Stimulated activated CD4-positive, alpha-beta T cell treated with anti-CD3 and anti-CD28 coated beads, Interleukin-12 subunit alpha, Interleukin-12 subunit beta, amount 100 ng/mL, for 24 hours (primary cell): Measurements from ENCODE around the gene FGF3.

Source experiments
- DNase-seq, 2 experiments: peaks; one replicate each; pipeline ENCODE4 v3.0.0-alpha.2; 2020; ENCODE audit warnings: low read depth in 2 of 2

Gene FGF3

GRCh38 chr11:69844396-69844795 is 25.2 kb upstream of the FGF3 start:
- no peak for DNase-seq

- DNase-seq, result no peak
Measured at GRCh38 chr11:69843529-69843921, 24.3 kb upstream of the FGF3 start.

- DNase-seq, result no peak
Measured at GRCh38 chr11:69842746-69843528, 23.7 kb upstream of the FGF3 start.

- DNase-seq, result peak in 1 of 2 experiments; percentile 9
Measured at GRCh38 chr11:69841859-69842698, 22.9 kb upstream of the FGF3 start.

- DNase-seq, result no peak
Measured at GRCh38 chr11:69841170-69841858, 22.1 kb upstream of the FGF3 start.

GRCh38 chr11:69840371-69841169 is 21.4 kb upstream of the FGF3 start:
- no peak for DNase-seq

GRCh38 chr11:69839516-69839915 is 20.3 kb upstream of the FGF3 start:
- no peak for DNase-seq

- DNase-seq, result no peak
Measured at GRCh38 chr11:69837791-69838190, 18.6 kb upstream of the FGF3 start.

- no peak for DNase-seq
Measured at GRCh38 chr11:69836401-69836800, 17.2 kb upstream of the FGF3 start.

- DNase-seq, result no peak
Measured at GRCh38 chr11:69834811-69835800, 15.9 kb upstream of the FGF3 start.

- no peak for DNase-seq
Measured at GRCh38 chr11:69834251-69834650, 15.0 kb upstream of the FGF3 start.

- no peak for DNase-seq
Measured at GRCh38 chr11:69832561-69833413, 13.6 kb upstream of the FGF3 start.

- no peak for DNase-seq
Measured at GRCh38 chr11:69831985-69832384, 12.8 kb upstream of the FGF3 start.

- DNase-seq, result no peak
Measured at GRCh38 chr11:69830086-69830485, 10.9 kb upstream of the FGF3 start.

- no peak for DNase-seq
Measured at GRCh38 chr11:69828971-69829344, 9.7 kb upstream of the FGF3 start.

GRCh38 chr11:69828276-69828970 is 9.2 kb upstream of the FGF3 start:
- no peak for DNase-seq

GRCh38 chr11:69826773-69827172 is 7.6 kb upstream of the FGF3 start:
- no peak for DNase-seq

- DNase-seq, result no peak
Measured at GRCh38 chr11:69825941-69826340, 6.7 kb upstream of the FGF3 start.
